Transverse colon (tissue), 3 donors: ENCODE measurements around the gene ENOX1.

Source experiments
- CTCF ChIP-seq, 5 experiments: fragments of 200-600 bp in 3 of 5; fragments of 450-650 bp in 2 of 5; sonication (generic) in 3 of 5; IDR thresholded peaks; 1 replicate in 2 of 5; 2 replicates in 3 of 5; pipeline ENCODE4 v1.5.1; 2016 to 2017; ENCODE audit warnings: antibody characterized with exemption in 5 of 5, inconsistent platforms in 3 of 5, mild to moderate bottlenecking in 2 of 5, moderate library complexity in 1 of 5
- POLR2A ChIP-seq: fragments of 450-650 bp; IDR thresholded peaks from one replicate; pipeline ENCODE4 v1.6.1; 2016; ENCODE audit warnings: antibody characterized with exemption, mild to moderate bottlenecking, moderate library complexity

GRCh38 chr13:43356567-43356966 is 430.2 kb downstream of the ENOX1 start:
- TF ChIP-seq CTCF (IDR thresholded peaks at IDR 0.05) (no peak), POLR2A (no peak)
